Hepatocyte (in vitro differentiated cells): Measurements from ENCODE around the gene PPM1H. TPM values are rescaled to one million over a fixed set of nuclear protein-coding genes. Genes with fewer than 3 reads are reported as not detected.

Experiments used
- DNase-seq: peaks from one replicate; pipeline ENCODE4 v3.0.0-alpha.2; 2016; ENCODE audit warnings: low spot score
- H2AFZ ChIP-seq: fragments of 200-600 bp; sonication (generic); 2 replicates; pipeline ENCODE4 v1.6.0; 2016; ENCODE audit warnings: antibody characterized with exemption, mild to moderate bottlenecking
- H3K27ac ChIP-seq: fragments of 200-600 bp; sonication (generic); 2 replicates; pipeline ENCODE4 v1.5.1; 2016; ENCODE audit warnings: mild to moderate bottlenecking
- H3K27me3 ChIP-seq: fragments of 200-600 bp; sonication (generic); 2 replicates; pipeline ENCODE4 v1.6.1; 2016
- H3K36me3 ChIP-seq: fragments of 200-600 bp; sonication (generic); replicated peaks from 2 replicates; pipeline ENCODE4 v1.5.1; 2016; ENCODE audit warnings: low read depth; ENCODE audit not compliant: insufficient read depth
- H3K4me1 ChIP-seq: fragments of 200-600 bp; sonication (generic); 2 replicates; pipeline ENCODE4 v1.5.1; 2016; ENCODE audit warnings: mild to moderate bottlenecking, moderate library complexity; ENCODE audit not compliant: insufficient read depth
- H3K4me2 ChIP-seq: fragments of 200-600 bp; sonication (generic); 2 replicates; pipeline ENCODE4 v1.6.0; 2016
- H3K4me3 ChIP-seq: fragments of 200-600 bp; sonication (generic); 2 replicates; pipeline ENCODE4 v1.5.1; 2016; ENCODE audit warnings: mild to moderate bottlenecking
- H3K79me2 ChIP-seq: fragments of 200-600 bp; sonication (generic); 2 replicates; pipeline ENCODE4 v1.6.0; 2017; ENCODE audit warnings: mild to moderate bottlenecking
- H3K9me2 ChIP-seq: fragments of 200-600 bp; sonication (generic); replicated peaks from 2 replicates; pipeline ENCODE4 v1.6.0; 2017; ENCODE audit warnings: mild to moderate bottlenecking; ENCODE audit not compliant: insufficient read depth
- H3K9me3 ChIP-seq: fragments of 200-600 bp; sonication (generic); 2 replicates; pipeline ENCODE4 v1.5.1; 2016; ENCODE audit warnings: low read depth, mild to moderate bottlenecking
- H4K20me1 ChIP-seq: fragments of 200-600 bp; sonication (generic); 2 replicates; pipeline ENCODE4 v1.6.0; 2016; ENCODE audit warnings: mild to moderate bottlenecking; ENCODE audit not compliant: insufficient read depth, poor library complexity, severe bottlenecking
- CTCF ChIP-seq: fragments of 200-600 bp; sonication (generic); IDR thresholded peaks from 2 replicates; pipeline ENCODE4 v1.5.1; 2016; ENCODE audit warnings: antibody characterized with exemption, mild to moderate bottlenecking; ENCODE audit not compliant: poor library complexity
- EZH2 ChIP-seq: fragments of 200-600 bp; sonication (generic); IDR thresholded peaks from 2 replicates; pipeline ENCODE4 v1.6.1; 2016; ENCODE audit warnings: antibody characterized with exemption, mild to moderate bottlenecking, borderline replicate concordance
- EZH2phosphoT487 ChIP-seq: fragments of 200-600 bp; sonication (generic); IDR thresholded peaks from one replicate; pipeline ENCODE4 v1.6.1; 2018; ENCODE audit warnings: antibody characterized with exemption, mild to moderate bottlenecking, low read depth, moderate library complexity; ENCODE audit not compliant: unreplicated experiment, severe bottlenecking
- WGBS: methylation state at CpG from one replicate; pipeline ENCODE4 v1.1.6; 2016; ENCODE audit warnings: low lambda C conversion rate; ENCODE audit errors: missing lambda C conversion rate; 5-methylcytosine and 5-hydroxymethylcytosine counted together
- polyA plus RNA-seq: library from polyadenylated mRNA; unstranded; fragments of >200 nt; fragmentation: Nextera tagmentation; extraction: Ambion mirVana; gene quantifications from 2 replicates; pipeline ENCODE4 v1.2.1, GENCODE V29; 2016
- total RNA-seq: library from RNA; depleted of rRNA; stranded (reverse); fragments of >200 nt; gene quantifications from 2 replicates; pipeline ENCODE4 v1.2.3, GENCODE V29; 2014

PPM1H gene
- total and polyA plus RNA-seq, 2 experiments from 2014 or later: 9.2 to 21.8 TPM

DNA sequence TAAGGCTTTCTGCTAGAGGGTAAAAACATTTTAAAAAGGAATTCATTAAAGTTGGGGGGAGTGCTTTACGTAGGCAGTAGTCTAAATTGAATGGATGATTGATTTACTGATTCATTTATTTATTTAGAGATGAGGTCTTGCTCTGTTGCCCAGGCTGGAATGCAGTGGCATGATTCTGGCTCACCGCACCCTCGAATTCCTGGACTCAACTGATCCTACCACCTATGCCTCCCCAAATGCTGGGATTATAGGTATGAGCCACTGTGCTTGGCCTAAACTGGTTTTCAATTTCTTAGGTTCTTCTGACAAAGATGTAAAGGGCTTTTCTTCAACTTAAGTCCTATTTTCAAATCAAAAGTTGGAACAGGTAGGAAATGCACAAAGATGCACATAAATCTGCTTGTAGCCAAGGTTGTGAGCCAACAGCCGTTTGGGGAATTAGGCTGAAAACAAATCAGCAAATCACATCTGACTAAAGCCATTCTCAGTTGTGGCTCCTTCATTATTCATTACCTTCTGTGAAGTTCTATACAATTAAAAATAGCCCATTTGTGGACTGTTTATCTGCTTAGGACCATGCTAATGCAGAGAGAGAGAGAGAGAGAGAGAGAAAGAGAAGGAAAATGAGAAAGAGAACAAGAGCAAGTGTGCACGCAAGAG lies 218.0 kb downstream of the PPM1H start:
- no peak for DNase-seq
- WGBS: 86% methylated on average over 5 of the region's 5 CpGs
- no peaks in the 10 kb centered on the region for H3K36me3 ChIP-seq
- H2AFZ ChIP-seq: no peak overlapping the region
- no peak overlapping the region for H3K4me2 ChIP-seq
- no peaks in the 10 kb centered on the region for H3K79me2 ChIP-seq
- TF ChIP-seq CTCF (no peak), EZH2 (no peak), EZH2phosphoT487 (no peak)
- H3K27me3 ChIP-seq: no peaks in the 10 kb centered on the region
- no peaks in the 10 kb centered on the region for H3K9me3 ChIP-seq
- no peaks in the 10 kb centered on the region for H3K9me2 ChIP-seq
- H4K20me1 ChIP-seq: no peaks in the 10 kb centered on the region
- H3K4me1 ChIP-seq: peaks cover 20% of the 10 kb centered on the region
- H3K4me3 ChIP-seq: no peak overlapping the region
- no peak overlapping the region for H3K27ac ChIP-seq

- H3K9me3 ChIP-seq: no peaks in the 10 kb centered on the region
- H3K27ac ChIP-seq: no peak overlapping the region
- DNase-seq: no peak
- H2AFZ ChIP-seq: no peak overlapping the region
- H3K36me3 ChIP-seq: no peaks in the 10 kb centered on the region
- H3K4me3 ChIP-seq: no peak overlapping the region
- H3K9me2 ChIP-seq: no peaks in the 10 kb centered on the region
- no peaks in the 10 kb centered on the region for H3K79me2 ChIP-seq
- H3K27me3 ChIP-seq: no peaks in the 10 kb centered on the region
- no peaks in the 10 kb centered on the region for H4K20me1 ChIP-seq
- no peak for TF ChIP-seq EZH2
- H3K4me2 ChIP-seq: no peak overlapping the region
- WGBS: 97% methylated on average over 3 of the region's 3 CpGs
- H3K4me1 ChIP-seq: peaks cover 26% of the 10 kb centered on the region
These were observed 218.9 kb downstream of the PPM1H start for GRCh38 chr12:62716037-62716436.

DNA sequence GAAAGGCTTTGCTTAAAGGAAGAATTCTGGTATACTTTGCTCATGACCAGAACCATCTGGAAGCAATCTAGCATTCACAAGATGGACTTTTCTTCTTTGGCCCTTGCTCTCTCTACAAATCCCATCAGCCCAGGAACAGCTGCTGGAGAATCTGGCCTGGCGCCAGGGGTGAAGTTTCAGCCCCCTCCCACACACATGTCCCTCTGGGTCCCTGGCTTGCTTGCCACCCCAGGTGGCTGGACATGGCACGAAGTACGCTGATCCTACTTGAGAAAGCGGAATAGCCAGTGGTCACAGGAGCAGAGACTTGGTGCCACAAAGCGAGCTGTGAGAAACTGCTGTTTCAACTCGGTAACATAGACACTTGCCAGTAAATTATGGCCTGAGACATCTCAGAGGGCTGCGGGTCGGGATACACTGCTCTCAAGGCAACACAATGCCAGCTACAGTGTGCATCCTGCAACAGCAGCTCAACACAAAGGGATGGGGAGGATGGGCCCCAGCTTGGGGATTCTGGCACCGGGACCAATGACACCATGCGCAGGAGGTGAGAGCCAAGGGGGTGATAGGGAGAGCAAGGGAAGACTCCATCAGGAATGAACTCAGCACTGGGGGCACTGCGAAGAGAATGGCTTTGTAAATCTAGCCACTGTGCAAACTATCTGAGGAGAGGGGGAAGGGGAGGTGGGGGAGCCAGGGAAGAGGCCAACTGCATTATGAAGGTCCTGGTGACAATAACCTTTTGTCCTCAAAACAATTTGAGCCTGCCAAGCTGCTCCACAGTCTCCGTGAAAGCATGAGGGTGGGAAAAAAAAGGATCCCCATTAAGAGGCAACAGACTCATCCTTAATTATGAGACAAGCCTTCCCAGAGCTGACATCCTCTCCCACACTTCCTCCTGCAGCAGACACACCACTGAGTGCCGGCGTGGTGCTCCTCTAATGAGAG lies 219.9 kb downstream of the PPM1H start:
- Histone ChIP-seq H3K79me2 (no peaks in the 10 kb centered on the region), H3K27ac (no peak overlapping the region), H3K4me1 (peaks cover 17% of the 10 kb centered on the region), H3K9me3 (no peaks in the 10 kb centered on the region), H3K36me3 (no peaks in the 10 kb centered on the region), H3K27me3 (no peaks in the 10 kb centered on the region), H3K9me2 (no peaks in the 10 kb centered on the region), H4K20me1 (no peaks in the 10 kb centered on the region), H3K4me3 (no peak overlapping the region), H3K4me2 (no peak overlapping the region), H2AFZ (no peak overlapping the region)
- DNase-seq: no peak
- WGBS: 83% methylated on average over 13 of the region's 14 CpGs
- TF ChIP-seq EZH2phosphoT487: no peak
- TF ChIP-seq CTCF: no peak
- no peak for TF ChIP-seq EZH2

- peaks cover 16% of the 10 kb centered on the region for H3K4me1 ChIP-seq
- TF ChIP-seq EZH2phosphoT487 (no peak), EZH2 (no peak), CTCF (no peak)
- WGBS: 64% methylated on average over 8 of the region's 8 CpGs
- H3K79me2 ChIP-seq: no peaks in the 10 kb centered on the region
- H3K27me3 ChIP-seq: no peaks in the 10 kb centered on the region
- H3K4me2 ChIP-seq: no peak overlapping the region
- no peak overlapping the region for H3K4me3 ChIP-seq
- no peaks in the 10 kb centered on the region for H3K9me2 ChIP-seq
- H2AFZ ChIP-seq: no peak overlapping the region
- no peaks in the 10 kb centered on the region for H4K20me1 ChIP-seq
- peak overlapping the region; percentile 42 for H3K27ac ChIP-seq
- no peaks in the 10 kb centered on the region for H3K9me3 ChIP-seq
- no peak for DNase-seq
- H3K36me3 ChIP-seq: no peaks in the 10 kb centered on the region
These were observed 220.7 kb downstream of the PPM1H start for GRCh38 chr12:62714181-62714773.
